ENCODE results near the gene UAP1L1.
"Not testable (repeated sequence)": the region's sequence is repeated elsewhere in the genome, so short reads cannot be mapped to it uniquely, and the experiment has no call there.

Gene UAP1L1

DNA sequence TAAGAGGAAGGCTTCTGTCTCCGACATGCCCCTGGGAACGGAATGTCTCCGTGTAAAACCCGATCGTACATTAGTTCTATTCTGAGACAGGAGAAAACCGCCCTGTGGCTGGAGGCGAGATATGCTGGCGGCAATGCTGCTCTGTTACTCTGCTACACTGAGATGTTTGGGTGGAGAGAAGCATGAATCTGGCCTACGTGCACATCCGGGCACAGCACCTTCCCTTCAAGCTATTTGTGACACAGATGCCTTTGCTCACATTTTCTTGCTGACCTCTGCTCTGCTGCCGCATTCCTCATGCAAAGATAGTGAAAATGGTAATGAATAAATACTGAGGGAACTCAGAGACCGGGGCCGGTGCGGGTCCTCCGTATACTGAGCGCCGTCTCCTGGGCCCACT is 39.4 kb downstream of the UAP1L1 start:
- DNase-seq: no peak

- DNase-seq: no peak
These were observed 40.0 kb downstream of the UAP1L1 start for GRCh38 chr9:137117269-137117731.

DNA sequence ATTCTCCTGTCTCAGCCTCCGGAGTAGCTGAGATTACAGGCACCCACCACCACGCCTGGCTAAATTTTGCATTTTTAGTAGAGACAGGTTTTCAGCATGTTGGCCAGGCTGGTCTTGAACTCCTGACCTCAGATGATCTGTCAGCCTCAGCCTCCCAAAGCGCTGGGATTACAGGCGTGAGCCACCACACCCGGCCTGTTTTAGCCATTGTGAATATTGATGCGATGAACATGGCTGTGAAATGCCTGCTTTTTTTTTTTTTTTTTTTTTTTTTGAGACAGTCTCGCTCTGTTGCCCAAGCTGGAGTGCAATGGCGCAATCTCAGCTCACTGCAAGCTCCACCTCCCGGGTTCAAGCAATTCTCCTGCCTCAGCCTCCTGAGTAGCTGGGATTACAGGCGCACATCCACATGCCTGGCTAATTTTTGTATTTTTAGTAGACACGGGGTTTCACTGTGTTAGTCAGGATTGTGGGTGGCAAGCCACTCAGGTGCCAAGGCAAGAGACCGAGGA is 40.8 kb downstream of the UAP1L1 start:
- DNase-seq: not testable (repeated sequence)

DNA sequence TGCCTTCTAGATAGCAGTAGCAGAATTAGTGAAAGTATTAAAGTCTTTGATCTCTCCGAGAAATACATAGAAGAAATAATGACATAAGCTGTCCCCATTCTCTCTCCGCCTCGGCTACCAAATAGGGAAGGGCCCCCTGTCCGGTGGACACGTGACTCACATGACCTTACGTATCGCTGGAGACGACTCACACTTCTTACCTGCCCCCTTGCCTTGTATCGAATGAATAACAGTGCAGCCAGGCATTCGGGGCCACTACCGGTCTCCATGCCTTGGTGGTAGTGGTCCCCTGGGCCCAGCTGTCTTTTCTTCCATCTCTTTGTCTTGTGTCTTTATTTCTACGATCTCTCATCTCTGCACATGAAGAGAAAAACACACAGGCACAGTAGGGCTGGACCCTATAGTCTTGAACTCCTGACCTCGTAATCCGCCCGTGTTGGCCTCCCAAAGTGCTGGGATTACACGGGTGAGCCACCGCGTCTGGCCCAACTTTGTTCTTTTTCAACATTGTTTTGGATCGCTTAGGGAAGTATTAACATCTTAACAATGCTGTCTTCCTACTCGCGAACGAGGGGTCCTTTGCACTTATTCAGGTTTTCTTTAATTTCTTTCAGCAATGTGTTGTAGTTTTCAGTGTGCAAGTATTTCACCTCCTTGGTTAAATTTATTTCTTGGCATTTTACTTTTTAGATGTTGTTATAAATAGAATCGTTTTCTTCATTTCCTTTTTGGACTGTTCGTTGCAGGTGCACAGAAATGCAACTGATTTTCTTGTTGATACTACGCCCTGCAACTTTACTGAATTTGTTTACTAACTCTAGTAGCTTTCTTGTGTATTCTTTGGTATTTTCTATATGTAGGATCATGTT is 44.8 kb downstream of the UAP1L1 start:
- DNase-seq: not testable (repeated sequence)

GRCh38 chr9:137122796-137123467 is 45.6 kb downstream of the UAP1L1 start:
- DNase-seq: not testable (repeated sequence)

- DNase-seq: no peak
These were observed 46.1 kb downstream of the UAP1L1 start for GRCh38 chr9:137123468-137123837.

- DNase-seq: not testable (repeated sequence)
These were observed 46.7 kb downstream of the UAP1L1 start for GRCh38 chr9:137123952-137124462.

DNA sequence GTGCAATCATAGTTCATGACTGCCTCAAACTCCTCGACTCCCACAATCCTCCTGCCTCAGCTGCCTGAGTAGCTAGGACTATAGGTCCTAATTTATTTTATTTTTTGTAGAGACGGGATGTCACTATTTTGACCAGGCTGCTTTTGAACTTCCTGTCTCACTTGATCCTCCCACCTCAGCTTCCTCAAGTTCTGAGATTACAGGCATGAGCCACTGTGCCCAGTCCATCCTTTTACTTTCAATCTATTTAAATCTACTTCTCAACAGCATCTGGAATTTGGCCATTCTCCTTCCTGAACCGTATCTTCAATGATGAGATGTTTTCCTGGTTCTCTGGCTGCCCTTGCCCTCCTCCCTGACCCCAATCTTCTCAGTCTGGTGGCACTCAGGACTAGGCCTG is 49.5 kb downstream of the UAP1L1 start:
- no peak for DNase-seq

DNA sequence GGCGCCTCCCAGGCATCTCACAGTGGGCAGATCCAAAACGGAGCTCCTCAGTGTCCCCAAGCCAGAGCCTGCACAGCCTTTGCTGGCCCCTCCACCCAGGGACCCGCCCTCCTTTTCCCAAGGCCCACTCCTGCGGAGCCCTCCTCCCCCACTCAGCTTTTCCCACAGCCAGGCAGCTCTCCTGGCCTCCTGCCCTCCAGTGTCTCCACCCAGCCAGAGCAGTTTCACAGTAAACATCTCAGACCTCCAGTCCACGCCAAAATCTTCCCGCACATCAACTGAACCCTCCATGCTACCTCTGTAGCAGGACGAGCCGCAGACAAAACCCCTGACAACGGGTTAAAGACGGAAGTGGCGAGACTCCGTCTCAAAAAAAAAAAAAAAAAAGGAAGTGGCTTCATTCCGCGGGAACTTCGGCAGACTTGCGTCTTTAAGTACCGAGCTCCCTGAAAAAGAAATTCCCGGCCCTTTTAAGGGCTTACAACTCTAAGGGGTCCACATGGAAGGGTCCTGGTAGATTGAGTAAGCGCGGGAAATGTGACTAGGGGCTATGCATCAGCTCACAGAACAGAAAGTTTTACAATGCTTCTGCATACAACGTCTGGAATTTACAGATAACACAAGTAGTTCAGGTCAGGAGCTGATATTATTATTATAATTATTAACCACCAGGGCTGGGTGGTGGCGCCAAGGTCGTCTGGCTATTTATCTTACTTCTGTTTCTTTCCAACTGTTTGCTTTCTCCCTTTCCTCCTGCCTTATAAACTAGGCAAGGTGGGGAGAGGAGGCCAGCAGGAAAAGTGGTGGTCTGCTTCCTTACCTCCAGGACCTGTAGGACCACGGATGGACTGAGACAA is 50.2 kb downstream of the UAP1L1 start:
- peak; percentile 32 for DNase-seq

DNA sequence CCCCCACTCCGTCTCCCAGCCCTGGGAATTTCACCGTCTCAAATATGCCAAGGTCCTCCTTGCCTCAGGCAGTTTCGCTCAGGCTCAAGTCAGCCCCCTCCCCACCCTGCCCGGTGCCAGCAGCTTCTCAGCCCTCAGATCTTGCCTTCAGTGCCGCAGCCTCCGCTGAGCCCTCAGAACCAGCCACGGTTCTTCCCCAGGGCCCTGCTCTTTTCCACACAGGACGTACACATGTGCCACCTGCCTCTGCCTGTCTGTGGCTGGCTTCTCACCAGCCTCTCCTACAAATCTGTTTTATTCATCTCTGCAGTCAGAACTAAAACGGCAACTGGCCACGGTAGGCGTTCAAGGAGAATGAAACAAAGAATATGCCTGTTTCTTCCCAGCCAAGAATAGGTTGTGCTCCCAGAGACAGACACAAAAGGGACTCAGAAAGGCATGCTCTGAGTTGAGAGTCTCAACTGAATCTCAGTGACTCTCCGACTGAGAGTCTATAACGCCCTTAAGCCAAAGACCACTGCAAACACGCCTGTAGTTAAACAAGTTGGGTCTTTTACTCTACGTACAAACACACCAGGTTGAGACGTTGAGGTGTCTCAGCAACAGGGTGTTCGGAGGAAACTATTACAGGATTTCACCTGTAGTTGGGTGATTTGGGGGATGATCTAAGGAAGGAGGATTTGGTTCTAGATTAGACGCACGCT is 51.0 kb downstream of the UAP1L1 start:
- peak; percentile 29 for DNase-seq

GRCh38 chr9:137128862-137129455 is 51.6 kb downstream of the UAP1L1 start:
- no peak for DNase-seq

DNA sequence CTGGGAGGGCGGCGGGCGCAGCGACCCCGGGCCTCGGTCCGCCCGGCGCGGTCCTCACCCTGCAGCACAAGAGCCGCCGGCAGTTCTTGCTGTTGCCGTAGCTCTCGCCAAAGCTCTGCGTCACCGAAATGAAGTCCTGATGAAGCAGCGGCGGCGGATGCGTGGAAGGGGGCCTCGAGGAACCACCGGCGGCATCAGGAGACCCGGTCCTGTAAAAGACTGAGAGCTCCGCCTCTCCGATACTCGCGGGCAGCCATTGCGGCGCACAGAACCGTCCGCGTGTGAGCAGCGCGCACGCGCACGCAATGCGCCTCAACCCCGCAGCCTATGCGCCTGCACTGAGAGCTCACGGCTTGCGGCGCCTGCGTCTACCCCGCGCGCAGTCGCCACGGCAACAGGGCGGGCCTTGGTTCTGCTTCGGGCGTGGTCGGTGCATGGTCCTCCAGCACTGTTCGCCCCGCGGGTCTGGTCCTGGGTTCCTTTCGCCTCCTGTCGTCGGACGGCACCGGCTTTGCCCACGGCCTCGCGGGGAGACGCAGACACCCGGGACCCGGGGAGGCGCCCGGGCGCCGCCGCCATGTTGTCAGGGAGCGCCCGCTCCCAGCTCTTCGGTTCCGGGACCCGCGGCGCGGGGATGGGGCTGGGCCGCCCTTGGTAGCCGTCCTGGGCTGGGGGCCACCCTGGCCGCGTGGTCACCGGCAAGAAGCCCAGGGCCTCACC is 52.3 kb downstream of the UAP1L1 start:
- DNase-seq: peak; percentile 91

DNA sequence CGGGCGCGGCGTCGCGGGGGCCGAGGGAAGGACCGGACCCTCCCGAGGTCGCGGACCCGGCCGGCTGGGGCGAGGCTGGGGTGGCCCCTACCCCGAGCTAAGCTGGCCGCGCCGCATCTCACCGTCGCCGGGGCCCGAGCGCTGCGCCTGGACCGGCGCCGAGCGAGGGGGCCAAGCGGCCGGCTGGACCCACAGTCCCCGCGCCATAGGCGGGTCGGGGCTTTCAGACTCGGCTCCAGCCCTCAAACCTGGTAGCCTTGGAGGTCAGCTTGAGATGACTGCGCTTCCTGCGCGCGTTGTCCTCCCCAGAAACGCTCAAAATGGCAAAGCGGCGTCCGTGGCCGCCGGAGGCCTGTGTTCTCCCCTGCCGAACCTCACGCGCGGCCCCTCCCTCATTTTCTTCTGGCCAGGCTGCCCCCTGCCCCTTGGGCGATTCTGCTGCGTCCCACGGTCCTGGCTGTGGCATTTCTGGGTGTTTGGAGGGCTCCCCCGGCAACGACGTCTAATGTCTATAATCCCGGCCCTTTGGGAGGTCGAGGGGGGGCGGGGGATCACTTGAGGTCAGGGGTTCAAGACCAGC is 52.9 kb downstream of the UAP1L1 start:
- no peak for DNase-seq

Data from stimulated activated CD4-positive, alpha-beta T cell treated with anti-CD3 and anti-CD28 coated beads, Interleukin-4, amount 100 ng/mL, for 24 hours (primary cell).